ENCODE results near the gene SCN4A. TPM values are rescaled to one million over a fixed set of nuclear protein-coding genes. Genes with fewer than 3 reads are reported as not detected.

Gene SCN4A
- total and polyA plus RNA-seq, 2 of the 13 experiments (the other 11 are each of a cell fraction or from before 2014, with no cell fraction given): 0.02 to 0.03 TPM

GRCh38 chr17:63998721-63999679 lies 26.3 kb upstream of the SCN4A start:
- H3K4me2 ChIP-seq (ENCODE audit: low read depth, low read length): peak overlapping the region; percentile 92
- H3K27me3 ChIP-seq (ENCODE audit: control insufficient read depth in 1 of 2, insufficient read depth in 2 of 2, low read length in 2 of 2): peaks cover 10 to 34% of the 10 kb centered on the region in 2 experiments; a peak in 4 of 5 replicates
- H3K27ac ChIP-seq (ENCODE audit: extremely low read length, insufficient read depth, low read length): no peak overlapping the region
- H3K9ac ChIP-seq (ENCODE audit: insufficient read depth, low read depth, low read length): no peak overlapping the region
- TF ChIP-seq SP4 (CRISPR knock-in tag; IDR thresholded peaks at IDR 0.05) (0 out of 2 replicates have a peak, but pooled peaks have one; percentile 29), XBP1 (CRISPR knock-in tag; IDR thresholded peaks at IDR 0.05) (no peak), SALL1 (CRISPR knock-in tag; IDR thresholded peaks at IDR 0.05) (peak; percentile 36; the same call in 1 of the 2 replicates)
- H3K4me3 ChIP-seq (replicated peaks in 1 of 3; ENCODE audit: insufficient read depth in 1 of 3, low read depth in 2 of 3, low read length in 3 of 3): peak overlapping the region; percentile 67 to 87 (median 79); a peak in 4 of 6 replicates
- CTCF ChIA-PET (ENCODE audit: low intra/inter-chr PET ratio, low total read pairs): no interaction called here
- no peaks in the 10 kb centered on the region for H4K20me1 ChIP-seq (ENCODE audit: insufficient read depth, low read length)
- H3K4me1 ChIP-seq (ENCODE audit: insufficient read depth, low read length): peaks cover 49% of the 10 kb centered on the region
- 57% methylated on average over 32 of the region's 33 CpGs for WGBS (ENCODE audit: low lambda C conversion rate)
- DNase-seq (ENCODE audit: low spot score) (no peak), FAIRE-seq (no peak), ATAC-seq (no peak; the same call in 2 of the 3 replicates)
- POLR2A ChIA-PET: interaction anchor here (0.6 kb wide), 1 partner anchor 397 kb away, joined by 3 read pairs; no protein-coding TSS in a partner anchor
- H3K9me3 ChIP-seq (ENCODE audit: low read length): no peaks in the 10 kb centered on the region
- no peaks in the 10 kb centered on the region for H3K79me2 ChIP-seq (ENCODE audit: insufficient read depth, low read length)
- H2AFZ ChIP-seq (ENCODE audit: low read length): no peak overlapping the region
- BruUV-seq (replicated peaks): no TSS peak
- H3K36me3 ChIP-seq (replicated peaks in 1 of 2; ENCODE audit: control insufficient read depth in 1 of 2, insufficient read depth in 2 of 2, low read length in 2 of 2): no peaks in the 10 kb centered on the region
- intact Hi-C loops (cut with micrococcal nuclease; ENCODE audit: unreplicated experiment): no loop called here
- in situ Hi-C loops (cut with HindIII; ENCODE audit: extremely low pct_ligation_motif_present, low pct_unique_long_range_greater_than_20kb): no loop called here

GRCh38 chr17:63998050-63998720 lies 25.5 kb upstream of the SCN4A start, which contains the start of gene PRR29:
TSS of gene PRR29 (plus strand) at chr17:63998351. CDS start at chr17:63998365, 14 bp downstream.
- H3K27me3 ChIP-seq (ENCODE audit: control insufficient read depth in 1 of 2, insufficient read depth in 2 of 2, low read length in 2 of 2): peaks cover 10 to 37% of the 10 kb centered on the region in 2 experiments; a peak in 4 of 5 replicates
- POLR2A ChIA-PET: interaction anchor here (0.6 kb wide), 1 partner anchor 396 kb away, joined by 3 read pairs; no protein-coding TSS in a partner anchor
- no peaks in the 10 kb centered on the region for H3K36me3 ChIP-seq (replicated peaks in 1 of 2; ENCODE audit: control insufficient read depth in 1 of 2, insufficient read depth in 2 of 2, low read length in 2 of 2)
- no peak within 1 kb of the TSS for H3K27ac ChIP-seq (ENCODE audit: extremely low read length, insufficient read depth, low read length)
- peaks cover 49% of the 10 kb centered on the region for H3K4me1 ChIP-seq (ENCODE audit: insufficient read depth, low read length)
- BruUV-seq (replicated peaks): no TSS peak
- in situ Hi-C loops (cut with HindIII; ENCODE audit: extremely low pct_ligation_motif_present, low pct_unique_long_range_greater_than_20kb) (no loop called here), intact Hi-C loops (cut with micrococcal nuclease; ENCODE audit: unreplicated experiment) (no loop called here)
- WGBS (ENCODE audit: low lambda C conversion rate): 9% methylated on average over 40 of the region's 43 CpGs
- H3K4me3 ChIP-seq (replicated peaks in 1 of 3; ENCODE audit: insufficient read depth in 1 of 3, low read depth in 2 of 3, low read length in 3 of 3): peak within 1 kb of the TSS; percentile 67 to 87 (median 79)
- FAIRE-seq (no peak), DNase-seq (ENCODE audit: low spot score) (peak; percentile 66), ATAC-seq (peak; percentile 76)
- peak within 1 kb of the TSS; percentile 92 for H3K4me2 ChIP-seq (ENCODE audit: low read depth, low read length)
- no peaks in the 10 kb centered on the region for H4K20me1 ChIP-seq (ENCODE audit: insufficient read depth, low read length)
- H2AFZ ChIP-seq (ENCODE audit: low read length): peak within 1 kb of the TSS; percentile 56
- no peaks in the 10 kb centered on the region for H3K79me2 ChIP-seq (ENCODE audit: insufficient read depth, low read length)
- H3K9me3 ChIP-seq (ENCODE audit: low read length): no peaks in the 10 kb centered on the region
- peak within 1 kb of the TSS; percentile 33; the same call in 1 of the 2 replicates for H3K9ac ChIP-seq (ENCODE audit: insufficient read depth, low read depth, low read length)
- CTCF ChIA-PET (ENCODE audit: low intra/inter-chr PET ratio, low total read pairs): no interaction called here
- TF ChIP-seq ZSCAN29 (CRISPR knock-in tag; conservative IDR thresholded peaks at IDR 0.05) (no peak), ZNF282 (IDR thresholded peaks at IDR 0.05; ENCODE audit: partially characterized antibody) (no peak), ZNF326 (CRISPR knock-in tag; IDR thresholded peaks at IDR 0.05; ENCODE audit: borderline replicate concordance) (no peak), ZNF205 (CRISPR knock-in tag; IDR thresholded peaks at IDR 0.05) (no peak), BATF2 (CRISPR knock-in tag; IDR thresholded peaks at IDR 0.05) (0 out of 2 replicates have a peak, but pooled peaks have one; percentile 70), NCOA5 (CRISPR knock-in tag; IDR thresholded peaks at IDR 0.05) (no peak), PAXIP1 (CRISPR knock-in tag; conservative IDR thresholded peaks at IDR 0.05) (no peak; the same call in 1 of the 2 replicates), ZNF660 (CRISPR knock-in tag; IDR thresholded peaks at IDR 0.05; ENCODE audit: borderline replicate concordance, low read depth) (no peak)

Data from HepG2 (cell line).